Measurements from ENCODE around the gene MMP15. TPM values are rescaled to one million over a fixed set of nuclear protein-coding genes. Genes with fewer than 3 reads are reported as not detected.
"Not testable (repeated sequence)": the region's sequence is repeated elsewhere in the genome, so short reads cannot be mapped to it uniquely, and the experiment has no call there.

The MMP15 gene
- total RNA-seq, 1 experiment from 2014 or later, result 55.5 TPM

DNA sequence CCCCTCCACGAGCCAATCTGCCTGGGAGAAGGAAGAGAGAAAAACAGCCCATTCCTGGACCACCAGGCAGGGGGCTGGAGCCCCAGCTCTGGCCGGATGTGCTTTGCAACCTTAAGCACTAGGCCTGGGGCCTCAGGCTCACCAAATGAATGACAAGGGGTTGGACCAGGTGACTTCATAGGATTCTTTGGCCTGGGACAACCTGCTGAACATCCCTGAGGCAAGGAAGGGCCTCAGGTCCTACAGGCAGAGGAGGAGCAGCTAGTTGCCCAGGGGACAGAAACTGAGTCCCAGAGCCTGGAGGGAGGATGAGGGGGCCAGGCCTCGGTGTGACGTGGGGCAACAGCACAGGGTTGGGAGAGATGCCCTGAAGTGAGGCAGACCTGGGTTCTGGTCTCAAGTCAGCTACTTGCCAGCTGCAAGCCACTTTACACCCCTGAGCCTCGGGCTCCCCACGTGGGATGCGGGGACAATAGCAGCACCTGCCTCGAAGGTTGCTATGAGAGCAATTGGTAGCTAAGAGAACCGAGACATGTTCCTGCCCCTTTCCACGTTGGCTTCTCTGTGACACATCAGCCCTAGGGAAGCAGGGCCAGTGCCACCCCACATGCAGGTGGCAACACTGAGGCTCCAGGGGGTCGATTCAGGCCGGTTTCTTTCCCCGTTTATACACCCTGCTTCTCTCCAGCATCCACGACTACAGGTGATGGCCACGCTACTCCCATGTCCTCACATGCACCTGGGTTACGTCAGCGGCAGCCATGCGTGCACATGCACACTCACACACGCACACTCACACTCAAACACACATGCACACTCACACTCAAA lies 61.0 kb downstream of the MMP15 start:
- CTCF ChIA-PET, result interaction anchor here (1.9 kb wide), 1 partner anchor 10 kb away, joined by 24 read pairs; no protein-coding TSS in a partner anchor
- peaks cover 6% of the 10 kb centered on the region for H3K27me3 Mint-ChIP-seq (ENCODE audit: low read depth)
- H3K27ac Mint-ChIP-seq, result no peak overlapping the region

DNA sequence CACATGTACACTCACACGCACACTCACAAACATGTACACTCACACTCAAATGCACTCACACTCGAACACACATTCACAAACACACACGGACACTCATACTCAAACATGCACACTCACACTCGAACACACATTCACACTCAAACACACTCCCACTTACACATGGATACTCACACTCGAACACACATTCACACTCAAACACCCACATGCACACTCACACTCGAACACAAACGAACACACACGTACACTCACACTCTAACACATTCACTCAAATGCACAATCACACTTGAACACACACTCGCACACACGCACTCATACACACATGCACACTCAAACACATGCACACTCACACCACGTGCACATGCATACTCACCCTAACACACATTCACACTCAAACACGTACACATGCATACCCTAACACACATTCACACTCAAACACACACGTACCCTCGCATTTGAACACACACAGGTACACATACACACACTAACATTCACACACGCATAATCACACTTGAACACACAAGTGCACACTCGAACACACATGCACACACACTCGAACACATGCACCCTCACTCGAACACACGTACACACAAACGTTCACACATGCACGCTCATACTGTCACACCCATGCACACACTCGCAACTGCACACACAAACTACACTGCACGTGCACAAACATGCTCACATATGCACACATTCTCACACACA lies 61.8 kb downstream of the MMP15 start:
- no peak for DNase-seq (ENCODE audit: low spot score)
- Mint-ChIP-seq H3K27ac (no peak overlapping the region), H3K9me3 (no peaks in the 10 kb centered on the region), H3K36me3 (no peaks in the 10 kb centered on the region), H3K27me3 (ENCODE audit: low read depth) (peaks cover 10% of the 10 kb centered on the region), H3K4me3 (no peak overlapping the region), H3K4me1 (peaks cover 19% of the 10 kb centered on the region)
- TF ChIP-seq, protein P1, sequence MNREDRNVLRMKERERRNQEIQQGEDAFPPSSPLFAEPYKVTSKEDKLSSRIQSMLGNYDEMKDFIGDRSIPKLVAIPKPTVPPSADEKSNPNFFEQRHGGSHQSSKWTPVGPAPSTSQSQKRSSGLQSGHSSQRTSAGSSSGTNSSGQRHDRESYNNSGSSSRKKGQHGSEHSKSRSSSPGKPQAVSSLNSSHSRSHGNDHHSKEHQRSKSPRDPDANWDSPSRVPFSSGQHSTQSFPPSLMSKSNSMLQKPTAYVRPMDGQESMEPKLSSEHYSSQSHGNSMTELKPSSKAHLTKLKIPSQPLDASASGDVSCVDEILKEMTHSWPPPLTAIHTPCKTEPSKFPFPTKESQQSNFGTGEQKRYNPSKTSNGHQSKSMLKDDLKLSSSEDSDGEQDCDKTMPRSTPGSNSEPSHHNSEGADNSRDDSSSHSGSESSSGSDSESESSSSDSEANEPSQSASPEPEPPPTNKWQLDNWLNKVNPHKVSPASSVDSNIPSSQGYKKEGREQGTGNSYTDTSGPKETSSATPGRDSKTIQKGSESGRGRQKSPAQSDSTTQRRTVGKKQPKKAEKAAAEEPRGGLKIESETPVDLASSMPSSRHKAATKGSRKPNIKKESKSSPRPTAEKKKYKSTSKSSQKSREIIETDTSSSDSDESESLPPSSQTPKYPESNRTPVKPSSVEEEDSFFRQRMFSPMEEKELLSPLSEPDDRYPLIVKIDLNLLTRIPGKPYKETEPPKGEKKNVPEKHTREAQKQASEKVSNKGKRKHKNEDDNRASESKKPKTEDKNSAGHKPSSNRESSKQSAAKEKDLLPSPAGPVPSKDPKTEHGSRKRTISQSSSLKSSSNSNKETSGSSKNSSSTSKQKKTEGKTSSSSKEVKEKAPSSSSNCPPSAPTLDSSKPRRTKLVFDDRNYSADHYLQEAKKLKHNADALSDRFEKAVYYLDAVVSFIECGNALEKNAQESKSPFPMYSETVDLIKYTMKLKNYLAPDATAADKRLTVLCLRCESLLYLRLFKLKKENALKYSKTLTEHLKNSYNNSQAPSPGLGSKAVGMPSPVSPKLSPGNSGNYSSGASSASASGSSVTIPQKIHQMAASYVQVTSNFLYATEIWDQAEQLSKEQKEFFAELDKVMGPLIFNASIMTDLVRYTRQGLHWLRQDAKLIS (CRISPR knock-in tag; IDR thresholded peaks at IDR 0.05; ENCODE audit: borderline replicate concordance), result no peak
- TF ChIP-seq ESRRA (CRISPR knock-in tag; IDR thresholded peaks at IDR 0.05; ENCODE audit: borderline replicate concordance), result no peak
- no peak for TF ChIP-seq SMAD3 (CRISPR knock-in tag; IDR thresholded peaks at IDR 0.05; ENCODE audit: borderline replicate concordance)
- TF ChIP-seq, protein P2, sequence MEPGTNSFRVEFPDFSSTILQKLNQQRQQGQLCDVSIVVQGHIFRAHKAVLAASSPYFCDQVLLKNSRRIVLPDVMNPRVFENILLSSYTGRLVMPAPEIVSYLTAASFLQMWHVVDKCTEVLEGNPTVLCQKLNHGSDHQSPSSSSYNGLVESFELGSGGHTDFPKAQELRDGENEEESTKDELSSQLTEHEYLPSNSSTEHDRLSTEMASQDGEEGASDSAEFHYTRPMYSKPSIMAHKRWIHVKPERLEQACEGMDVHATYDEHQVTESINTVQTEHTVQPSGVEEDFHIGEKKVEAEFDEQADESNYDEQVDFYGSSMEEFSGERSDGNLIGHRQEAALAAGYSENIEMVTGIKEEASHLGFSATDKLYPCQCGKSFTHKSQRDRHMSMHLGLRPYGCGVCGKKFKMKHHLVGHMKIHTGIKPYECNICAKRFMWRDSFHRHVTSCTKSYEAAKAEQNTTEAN (CRISPR knock-in tag; IDR thresholded peaks at IDR 0.05), result peak; percentile 34; the same call in 1 of the 2 replicates
- no peak for TF ChIP-seq CREB1 (CRISPR knock-in tag; IDR thresholded peaks at IDR 0.05)
- TF ChIP-seq NR2C2 (CRISPR knock-in tag; IDR thresholded peaks at IDR 0.05), result no peak
- TF ChIP-seq, protein P3, sequence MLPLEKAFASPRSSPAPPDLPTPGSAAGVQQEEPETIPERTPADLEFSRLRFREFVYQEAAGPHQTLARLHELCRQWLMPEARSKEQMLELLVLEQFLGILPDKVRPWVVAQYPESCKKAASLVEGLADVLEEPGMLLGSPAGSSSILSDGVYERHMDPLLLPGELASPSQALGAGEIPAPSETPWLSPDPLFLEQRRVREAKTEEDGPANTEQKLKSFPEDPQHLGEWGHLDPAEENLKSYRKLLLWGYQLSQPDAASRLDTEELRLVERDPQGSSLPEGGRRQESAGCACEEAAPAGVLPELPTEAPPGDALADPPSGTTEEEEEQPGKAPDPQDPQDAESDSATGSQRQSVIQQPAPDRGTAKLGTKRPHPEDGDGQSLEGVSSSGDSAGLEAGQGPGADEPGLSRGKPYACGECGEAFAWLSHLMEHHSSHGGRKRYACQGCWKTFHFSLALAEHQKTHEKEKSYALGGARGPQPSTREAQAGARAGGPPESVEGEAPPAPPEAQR (CRISPR knock-in tag; IDR thresholded peaks at IDR 0.05), result no peak
- ChIA-PET CTCF (interaction anchor here (1.5 to 1.9 kb wide), 3 partner anchors 10 to 35 kb away, joined by 5 to 24 read pairs (median 12); no protein-coding TSS in a partner anchor), POLR2A (no interaction called here)
- no peak for ATAC-seq

More for the DNA sequence above, 61.0 kb downstream of the MMP15 start:
- no peak overlapping the region for H3K4me3 Mint-ChIP-seq
- no peaks in the 10 kb centered on the region for H3K36me3 Mint-ChIP-seq
- DNase-seq (ENCODE audit: low spot score) (no peak), ATAC-seq (peak; percentile 38)
- TF ChIP-seq, protein P2 (CRISPR knock-in tag; IDR thresholded peaks at IDR 0.05), result peak; percentile 96; the same call in 1 of the 2 replicates
- no peak for TF ChIP-seq JUN (CRISPR knock-in tag; IDR thresholded peaks at IDR 0.05)
- peaks cover 19% of the 10 kb centered on the region for H3K4me1 Mint-ChIP-seq
- POLR2A ChIA-PET, result interaction anchor here (0.6 kb wide), 1 partner anchor 827 kb away, joined by 3 read pairs; no protein-coding TSS in a partner anchor
- no peaks in the 10 kb centered on the region for H3K9me3 Mint-ChIP-seq

DNA sequence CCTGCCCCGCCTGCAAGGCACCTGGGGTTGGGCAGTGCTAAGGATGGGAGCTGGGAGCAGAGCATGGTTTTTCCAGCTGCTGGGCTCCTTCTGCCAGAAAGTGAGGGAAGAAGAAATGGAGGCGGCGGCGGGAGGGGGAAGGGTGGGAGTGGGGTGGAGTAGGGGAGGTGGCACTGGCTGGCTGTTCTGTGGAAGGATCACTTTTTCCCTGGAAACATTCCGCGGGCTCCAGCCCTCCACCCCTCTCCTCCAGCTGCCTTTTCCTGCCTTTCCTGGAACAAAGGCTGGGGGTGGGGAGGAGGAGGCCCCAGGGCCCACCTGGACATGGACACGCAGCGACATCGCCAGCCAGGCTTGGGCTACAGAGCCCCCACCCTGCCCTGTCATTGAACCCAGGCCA lies 62.5 kb downstream of the MMP15 start:
- CTCF ChIA-PET, result interaction anchor here (1.0 to 1.8 kb wide), 3 partner anchors 9 to 34 kb away, joined by 3 to 12 read pairs (median 5); no protein-coding TSS in a partner anchor
- no peaks in the 10 kb centered on the region for H3K9me3 Mint-ChIP-seq
- TF ChIP-seq, protein P4, sequence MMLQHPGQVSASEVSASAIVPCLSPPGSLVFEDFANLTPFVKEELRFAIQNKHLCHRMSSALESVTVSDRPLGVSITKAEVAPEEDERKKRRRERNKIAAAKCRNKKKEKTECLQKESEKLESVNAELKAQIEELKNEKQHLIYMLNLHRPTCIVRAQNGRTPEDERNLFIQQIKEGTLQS (CRISPR knock-in tag; conservative IDR thresholded peaks at IDR 0.05), result no peak
- TF ChIP-seq, protein P5, sequence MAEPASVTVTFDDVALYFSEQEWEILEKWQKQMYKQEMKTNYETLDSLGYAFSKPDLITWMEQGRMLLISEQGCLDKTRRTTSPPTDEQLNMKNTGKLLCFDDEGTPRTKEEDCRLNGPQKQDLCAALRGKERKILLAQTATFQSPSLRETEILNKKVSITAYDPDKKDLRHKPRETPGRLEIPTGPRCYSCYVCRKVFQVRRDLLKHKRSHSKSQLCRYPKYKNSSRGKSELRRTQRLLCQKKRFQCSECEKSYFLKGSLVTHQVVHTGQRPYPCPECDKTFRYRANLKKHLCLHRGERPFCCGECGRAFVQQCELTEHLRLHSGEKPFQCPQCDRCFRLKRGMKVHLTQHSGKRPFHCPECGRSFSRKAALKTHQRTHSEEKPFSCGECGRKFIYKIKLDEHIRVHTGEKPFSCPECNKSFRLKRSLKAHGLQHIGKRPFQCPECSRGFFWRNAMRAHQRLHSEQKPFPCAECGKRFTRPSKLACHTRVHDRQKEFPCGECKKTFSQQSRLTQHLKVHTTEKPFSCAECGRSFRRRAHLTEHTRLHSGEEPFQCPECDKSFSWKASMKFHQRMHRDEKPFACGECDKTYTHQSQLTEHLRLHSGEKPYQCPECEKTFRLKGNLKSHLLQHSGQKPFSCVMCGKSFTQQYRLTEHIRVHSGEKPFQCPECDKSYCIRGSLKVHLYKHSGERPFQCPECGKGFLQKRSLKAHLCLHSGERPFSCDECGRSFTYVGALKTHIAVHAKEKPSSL (CRISPR knock-in tag; conservative IDR thresholded peaks at IDR 0.05), result no peak
- TF ChIP-seq ESRRA (CRISPR knock-in tag; IDR thresholded peaks at IDR 0.05; ENCODE audit: borderline replicate concordance) (no peak), CREM (CRISPR knock-in tag; IDR thresholded peaks at IDR 0.05) (no peak), HMGA2 (CRISPR knock-in tag; IDR thresholded peaks at IDR 0.05) (no peak), CREB1 (CRISPR knock-in tag; IDR thresholded peaks at IDR 0.05) (no peak)
- TF ChIP-seq, protein P3 (CRISPR knock-in tag; IDR thresholded peaks at IDR 0.05), result no peak

DNA sequence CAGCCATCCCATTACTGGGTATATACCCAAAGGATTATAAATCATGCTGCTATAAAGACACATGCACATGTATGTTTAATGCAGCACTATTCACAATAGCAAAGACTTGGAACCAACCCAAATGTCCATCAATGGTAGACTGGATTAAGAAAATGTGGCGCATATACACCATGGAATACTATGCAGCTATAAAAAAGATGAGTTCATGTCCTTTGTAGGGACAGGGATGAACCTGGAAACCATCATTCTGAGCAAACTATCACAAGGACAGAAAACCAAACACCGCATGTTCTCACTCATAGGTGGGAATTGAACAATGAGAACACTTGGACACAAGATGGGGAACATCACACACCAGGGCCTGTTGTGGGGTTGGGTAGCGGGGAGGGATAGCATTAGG lies 64.8 kb downstream of the MMP15 start:
- H3K4me1 Mint-ChIP-seq; DNase-seq (ENCODE audit: low spot score); CTCF ChIA-PET; POLR2A ChIA-PET; H3K36me3 Mint-ChIP-seq; H3K27me3 Mint-ChIP-seq (ENCODE audit: low read depth); H3K9me3 Mint-ChIP-seq; ATAC-seq; H3K27ac Mint-ChIP-seq; H3K4me3 Mint-ChIP-seq: not testable (repeated sequence)

More for the DNA sequence above, 62.5 kb downstream of the MMP15 start:
- Mint-ChIP-seq H3K27me3 (ENCODE audit: low read depth) (peaks cover 8% of the 10 kb centered on the region), H3K4me1 (peaks cover 19% of the 10 kb centered on the region), H3K36me3 (no peaks in the 10 kb centered on the region), H3K4me3 (no peak overlapping the region), H3K27ac (no peak overlapping the region)
- POLR2A ChIA-PET, result no interaction called here
- no peak for ATAC-seq
- no peak for DNase-seq (ENCODE audit: low spot score)
